HG03103 (cell line): ENCODE results near the gene FAM114A2.
A peak's percentile ranks its signal among the peaks of the same experiment; 100 is the strongest.
"Not testable (repeated sequence)": the region's sequence is repeated elsewhere in the genome, so short reads cannot be mapped to it uniquely, and the experiment has no call there.

Experiments
- ATAC-seq: cut with Tn5 transposase; IDR thresholded peaks from one replicate; pipeline ENCODE4 v1.9.1; 2021; ENCODE audit warnings: low read depth; ENCODE audit not compliant: unreplicated experiment

The FAM114A2 gene

DNA sequence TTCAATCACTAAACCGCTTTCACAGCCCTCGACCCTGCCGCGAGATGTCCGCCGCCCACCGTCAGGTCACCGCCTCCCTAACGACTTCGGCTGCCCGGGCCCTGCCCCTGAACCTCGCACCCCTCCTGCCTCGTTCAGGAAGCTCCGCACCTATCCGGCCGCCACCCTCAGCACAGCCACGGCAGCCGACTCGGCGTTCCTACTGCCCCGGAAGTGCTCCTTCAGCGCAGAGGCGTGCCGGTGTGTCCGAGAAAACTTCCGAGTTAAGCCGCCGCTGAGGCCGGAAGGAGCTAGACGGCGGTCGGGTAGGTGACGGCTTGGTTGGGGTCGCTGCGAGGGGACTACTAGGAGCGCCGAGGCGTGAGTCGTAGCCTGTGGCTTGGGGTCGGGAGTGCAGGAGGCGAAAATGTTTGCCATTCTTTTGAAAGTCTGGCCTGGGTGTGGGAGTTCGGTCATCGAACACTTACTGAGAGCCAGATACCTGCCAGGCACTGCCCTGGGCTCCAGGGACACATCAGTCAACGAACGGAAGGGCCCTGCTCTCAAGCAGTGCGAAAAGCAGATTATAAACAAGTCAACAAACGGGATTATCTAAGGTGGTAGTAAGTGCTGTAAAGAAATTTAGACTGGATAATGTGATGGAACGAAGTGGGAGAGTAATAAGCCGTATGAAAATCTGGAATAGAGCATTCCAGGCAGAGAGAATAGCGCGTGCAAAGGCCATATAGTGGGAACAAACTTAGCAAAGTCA lies at the start of gene FAM114A2, which contains the start of gene MFAP3:
Gene FAM114A2, minus strand, starts transcription at position 204 of the 751 bp plus-strand sequence. CDS start 3,957 bp downstream, outside the sequence.
Gene MFAP3, plus strand, starts transcription at position 261 of the 751 bp plus-strand sequence. CDS start 10,756 bp downstream, outside the sequence.
- ATAC-seq: peak; percentile 98

DNA sequence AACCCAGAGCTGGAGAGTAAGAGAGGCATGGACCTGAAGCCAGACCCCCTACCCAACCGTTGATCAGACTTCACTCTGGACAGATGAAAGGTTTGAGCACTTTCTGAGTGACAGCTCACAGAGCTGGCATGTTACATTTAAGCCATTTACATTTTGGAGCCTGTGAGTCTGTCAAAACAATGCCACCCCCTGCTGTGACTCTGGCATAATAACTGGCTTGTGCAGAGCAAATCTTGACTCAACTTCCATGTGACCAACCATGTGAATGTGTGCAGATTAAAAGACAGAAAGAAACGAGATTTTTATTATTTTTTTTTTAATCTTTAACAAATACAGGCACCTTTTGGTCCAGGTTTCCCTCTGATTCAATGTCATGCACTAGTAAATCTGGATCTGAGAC lies 48.5 kb upstream of the FAM114A2 start:
- no peak for ATAC-seq

DNA sequence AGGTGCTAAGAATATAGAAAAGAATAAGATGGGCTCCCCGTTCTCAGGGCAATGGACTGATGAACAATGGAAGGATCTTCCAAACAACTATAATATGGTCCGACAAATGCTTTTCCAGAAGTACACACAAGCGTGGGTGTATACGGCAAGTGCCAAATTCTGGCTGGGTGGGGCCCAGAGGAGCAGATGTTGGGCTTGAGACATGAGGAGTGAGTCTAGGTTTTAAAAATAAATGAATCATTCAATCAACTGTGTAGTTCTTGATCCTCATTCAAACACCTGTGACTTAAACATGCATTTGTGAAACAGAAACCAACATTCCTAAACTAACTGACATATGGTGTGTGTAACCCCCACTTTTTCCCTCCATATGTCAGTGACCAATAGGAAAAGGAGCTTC lies 47.9 kb upstream of the FAM114A2 start:
- ATAC-seq: no peak

DNA sequence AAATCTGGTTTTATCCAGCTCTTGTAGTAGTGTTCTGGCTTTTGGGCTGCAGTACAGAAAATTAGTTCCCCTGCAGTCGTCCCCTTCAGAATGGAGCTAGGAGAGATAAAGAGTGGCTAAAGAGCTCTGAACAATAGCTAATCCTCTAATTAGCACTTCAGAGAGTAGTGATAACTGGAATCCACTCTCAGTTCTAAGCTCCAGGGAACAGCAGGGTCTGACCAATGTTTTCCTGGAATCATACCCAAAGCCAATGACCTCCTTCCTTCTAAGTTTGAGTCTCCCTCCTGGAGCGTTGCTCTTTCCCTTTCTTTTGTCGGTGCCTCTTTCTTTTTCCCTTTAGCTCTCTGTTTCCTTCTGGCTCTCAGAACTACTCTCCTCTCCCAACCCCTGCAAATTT lies 47.4 kb upstream of the FAM114A2 start:
- no peak for ATAC-seq

DNA sequence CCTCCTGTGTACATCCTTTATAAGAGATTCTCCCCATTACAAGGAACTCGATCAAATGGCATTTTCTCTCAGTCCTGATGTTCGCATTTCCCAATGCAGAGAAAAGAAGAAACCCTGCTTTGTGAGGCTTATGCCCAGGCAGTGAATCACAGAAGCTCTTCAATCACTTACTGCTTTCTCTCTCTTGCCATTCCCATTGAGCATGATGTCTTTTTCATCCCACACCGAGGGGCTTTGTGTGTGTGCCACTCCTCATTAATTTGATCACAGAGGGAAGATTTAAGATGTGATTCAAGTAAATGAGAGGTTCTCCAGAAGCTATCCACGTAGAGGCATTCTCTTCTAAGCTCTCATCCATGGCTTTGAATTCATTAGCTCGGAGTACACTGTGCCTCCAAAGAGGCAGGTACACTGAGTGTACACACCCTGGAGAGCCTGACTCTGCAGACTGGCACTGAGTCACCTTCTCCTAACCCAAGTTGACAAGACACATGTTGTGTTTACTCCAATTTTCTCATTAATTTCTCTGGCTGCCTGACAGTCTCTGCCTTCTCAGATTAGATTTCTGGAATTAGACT lies 45.4 kb upstream of the FAM114A2 start:
- no peak for ATAC-seq

DNA sequence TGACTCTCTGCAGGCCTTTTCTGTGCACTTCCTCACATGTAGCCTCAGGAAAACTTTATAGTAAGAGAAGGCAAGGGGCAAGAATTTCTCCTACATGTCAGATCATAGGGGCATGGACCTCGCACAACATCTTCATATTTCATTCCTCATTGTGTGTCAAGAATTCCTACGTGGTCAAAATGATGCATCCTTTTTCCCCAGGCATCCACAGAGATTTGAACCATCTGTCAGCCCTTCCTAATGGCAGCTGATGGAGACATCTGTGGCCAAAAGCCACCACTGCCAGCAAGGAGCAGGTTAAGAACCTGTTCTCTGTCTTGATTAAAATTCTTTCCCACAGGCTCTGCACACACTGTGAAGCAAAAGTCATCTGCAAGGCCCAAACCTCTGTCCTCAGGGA lies 42.5 kb upstream of the FAM114A2 start:
- no peak for ATAC-seq

DNA sequence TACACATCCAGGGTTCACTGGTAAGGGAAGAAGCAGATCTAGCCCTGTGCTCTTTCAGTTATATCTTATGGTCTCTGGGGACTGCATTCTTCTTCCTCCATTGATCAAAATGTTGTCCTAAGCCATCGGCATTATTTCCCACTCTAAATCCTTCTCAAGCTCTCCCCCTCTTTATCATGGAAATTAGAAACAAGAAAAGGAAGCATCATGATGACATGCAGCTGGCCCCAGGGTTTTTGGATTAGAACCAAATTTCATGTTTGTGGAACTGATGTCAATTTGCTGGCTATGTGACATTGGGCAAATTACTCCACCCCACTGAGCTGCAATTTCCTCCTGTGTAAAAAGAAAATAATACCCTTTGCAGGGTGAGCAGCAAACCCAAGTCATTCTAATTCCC lies 39.6 kb upstream of the FAM114A2 start:
- no peak for ATAC-seq

DNA sequence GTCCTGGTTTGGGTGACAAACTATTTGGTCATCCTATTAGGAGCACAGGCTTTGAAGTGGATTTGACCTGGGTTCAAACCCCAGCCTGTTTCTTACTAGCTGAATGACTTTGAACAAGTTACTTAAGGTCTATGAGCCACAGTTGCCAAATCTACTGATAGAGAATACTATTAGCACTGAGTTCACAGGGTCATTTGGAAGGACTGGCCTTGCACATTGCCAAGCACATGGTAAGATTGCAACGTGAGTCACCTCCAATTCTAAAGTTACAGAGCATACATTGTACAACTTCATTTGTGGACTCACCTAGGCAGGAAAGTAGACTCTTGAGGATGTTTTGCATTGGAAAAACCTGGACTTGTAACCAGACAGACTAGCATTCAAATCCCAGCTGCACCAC lies 39.0 kb upstream of the FAM114A2 start:
- no peak for ATAC-seq

DNA sequence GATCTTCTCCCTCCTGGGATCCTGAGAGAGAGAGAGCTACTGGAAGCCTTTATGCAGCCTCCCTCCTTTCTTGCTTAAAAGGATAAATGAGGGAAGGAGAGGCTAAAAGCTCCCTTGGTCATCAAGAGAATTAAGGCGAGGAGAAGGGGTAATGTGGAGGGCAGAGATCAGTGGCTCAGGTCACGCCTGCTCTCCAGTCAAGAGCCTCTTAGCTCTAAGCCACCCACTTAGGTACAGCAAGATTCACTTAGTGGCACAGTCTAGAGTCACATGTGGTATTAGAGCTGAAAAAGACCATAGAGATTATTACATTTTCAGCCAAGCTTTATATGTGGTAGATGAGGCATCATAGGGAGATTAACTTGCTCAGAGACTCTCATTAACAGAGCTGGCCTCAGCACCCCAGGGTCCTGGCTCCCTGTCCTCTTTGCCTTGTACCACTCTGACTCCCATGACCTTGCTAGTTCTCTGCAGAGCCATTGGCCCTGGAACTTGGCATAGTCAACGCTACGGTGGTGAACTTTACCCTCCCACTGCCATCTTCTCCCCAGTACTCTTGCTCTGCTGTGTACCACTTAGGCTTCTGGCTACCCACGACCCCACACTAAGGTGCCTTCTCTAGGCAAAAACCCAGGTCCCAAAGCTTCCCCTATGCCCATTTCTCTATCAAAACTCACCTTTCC lies 37.7 kb upstream of the FAM114A2 start:
- no peak for ATAC-seq

DNA sequence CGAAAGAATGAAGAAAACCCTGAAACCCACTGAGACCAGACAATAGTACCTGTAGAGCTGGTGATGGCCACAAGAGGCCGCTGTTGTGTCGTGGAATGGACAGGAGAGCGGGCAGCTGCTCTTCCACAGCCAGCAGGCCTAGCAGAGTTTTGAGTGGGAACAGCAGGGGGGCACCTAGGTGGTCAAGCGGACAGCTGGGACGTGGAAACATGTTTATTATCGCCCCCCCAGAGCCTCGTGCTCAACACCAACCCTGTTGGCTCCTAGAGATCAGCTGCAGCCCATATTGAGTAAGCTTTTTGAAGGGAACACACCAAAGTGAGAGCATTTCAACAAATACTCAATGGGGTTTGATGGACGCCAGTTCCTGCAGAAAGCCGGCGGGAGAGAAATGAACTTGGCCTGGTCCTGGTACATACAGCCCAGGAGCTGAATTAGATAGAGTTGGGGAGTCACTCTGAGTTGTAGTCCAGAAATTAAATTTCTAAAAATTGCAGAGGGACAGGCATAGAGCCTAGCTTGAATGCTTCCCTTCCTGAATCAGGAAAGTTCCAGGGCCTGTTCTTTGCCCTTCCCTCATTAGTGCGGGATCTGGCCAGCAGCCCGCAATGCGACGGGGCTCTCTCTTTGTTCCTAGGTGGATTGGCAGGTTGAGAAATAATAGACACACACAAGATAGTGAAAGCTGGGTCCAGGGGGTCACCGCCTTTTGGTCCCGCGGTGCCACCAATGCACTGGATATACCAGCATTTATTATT lies 33.9 kb upstream of the FAM114A2 start:
- peak; percentile 90 for ATAC-seq

DNA sequence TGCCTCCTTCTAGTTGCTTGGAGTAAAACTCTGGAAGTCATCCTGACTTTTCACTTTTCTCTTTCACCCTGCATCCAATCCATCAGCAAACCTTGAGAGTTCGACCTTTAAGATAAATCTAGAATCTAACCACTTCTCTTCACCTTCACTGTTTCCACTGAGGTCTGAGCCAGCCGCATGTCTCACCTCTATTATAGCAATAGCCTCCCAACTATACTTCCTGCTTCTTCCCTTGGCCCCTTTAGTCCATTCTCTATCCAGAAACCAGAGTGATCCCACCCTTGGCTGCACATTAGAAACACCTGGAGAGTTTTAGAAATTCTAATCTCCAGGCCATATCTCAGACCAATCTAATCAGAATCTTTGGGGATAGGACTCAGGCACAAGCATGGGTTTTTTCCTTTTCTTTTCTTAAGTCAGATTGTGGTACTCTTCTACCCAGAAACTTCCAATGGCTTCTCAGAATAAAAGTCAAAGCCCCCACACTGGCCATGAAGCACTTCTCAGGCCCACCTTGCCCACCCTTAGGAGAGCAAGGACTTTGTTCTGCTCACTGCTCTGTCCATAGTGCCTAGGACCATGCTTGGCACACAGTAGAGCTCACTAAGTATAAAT lies 33.2 kb upstream of the FAM114A2 start:
- peak; percentile 21 for ATAC-seq

DNA sequence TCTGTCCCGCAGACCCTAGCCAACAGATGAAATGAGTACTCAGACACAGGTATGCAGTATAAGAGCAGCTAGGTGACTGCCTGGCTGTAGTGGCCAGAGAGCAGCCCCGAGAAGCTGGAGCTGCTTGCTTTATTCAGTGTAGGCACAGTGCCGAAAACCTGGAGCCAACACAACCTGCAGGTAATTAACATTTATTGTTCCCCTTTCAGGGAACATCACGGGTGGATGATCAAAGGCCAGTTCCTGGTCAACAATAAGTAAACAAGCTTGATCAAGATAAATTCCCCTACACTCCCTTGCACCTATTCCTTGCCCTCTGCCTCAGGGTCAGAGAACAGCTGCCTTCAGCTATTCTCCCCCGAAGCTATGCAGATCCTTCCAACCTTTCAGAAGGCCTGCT lies 31.1 kb upstream of the FAM114A2 start:
- ATAC-seq: not testable (repeated sequence)

DNA sequence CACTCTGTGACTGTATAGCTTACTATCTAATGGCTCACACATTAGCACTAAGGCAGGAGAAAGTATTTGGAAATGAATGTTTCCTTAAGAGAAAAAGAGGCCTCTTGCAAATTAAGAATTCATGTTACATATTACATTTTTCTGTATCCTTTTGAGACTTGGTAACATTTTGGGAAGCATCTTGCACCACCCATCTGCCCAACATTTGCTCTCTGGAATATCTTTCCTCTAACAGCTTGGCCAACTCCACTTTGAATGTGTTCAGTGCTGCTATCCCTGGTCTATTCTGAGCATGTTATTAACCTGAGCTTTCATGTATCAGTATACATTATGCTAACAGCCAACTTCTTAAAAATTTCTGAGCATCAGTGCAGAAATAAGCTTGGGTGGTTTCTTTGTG lies 27.3 kb upstream of the FAM114A2 start:
- no peak for ATAC-seq

DNA sequence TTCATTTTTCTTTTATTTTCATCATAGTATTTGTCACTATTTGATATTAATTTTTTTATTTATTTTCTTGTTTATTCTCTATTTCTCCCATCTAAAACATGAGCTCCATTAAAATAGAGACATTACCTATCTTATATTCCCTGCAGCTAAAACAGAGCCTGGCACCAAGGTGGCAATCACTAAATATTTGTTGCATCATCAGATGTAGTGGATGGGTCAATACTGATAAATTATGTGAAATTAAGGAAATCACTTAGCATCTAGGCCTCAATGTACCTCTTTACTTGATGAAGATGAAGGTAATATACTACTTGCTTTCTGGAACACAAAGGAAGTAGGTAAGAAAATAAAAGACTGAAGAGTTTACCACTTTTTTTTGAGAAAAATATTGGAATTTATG lies 24.7 kb upstream of the FAM114A2 start:
- no peak for ATAC-seq

DNA sequence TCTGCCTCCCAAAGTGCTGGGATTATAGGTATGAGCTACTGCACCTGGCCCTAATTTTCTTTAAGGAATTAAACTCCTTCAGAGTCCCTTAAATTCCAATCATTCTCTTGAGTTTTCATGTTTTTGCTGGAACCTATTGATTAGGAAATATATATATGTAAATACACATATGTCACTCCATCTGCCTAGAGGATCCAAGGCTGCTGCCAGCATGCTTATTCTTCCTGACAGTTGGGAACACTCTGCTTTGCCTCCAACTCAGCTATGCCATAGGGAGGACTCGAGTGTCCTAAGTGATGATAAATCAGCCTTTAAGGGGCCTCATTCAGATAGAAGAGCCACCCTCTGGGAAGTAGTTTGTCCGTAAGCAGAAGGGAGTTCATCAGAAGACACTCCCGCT lies 21.9 kb upstream of the FAM114A2 start:
- ATAC-seq: no peak

DNA sequence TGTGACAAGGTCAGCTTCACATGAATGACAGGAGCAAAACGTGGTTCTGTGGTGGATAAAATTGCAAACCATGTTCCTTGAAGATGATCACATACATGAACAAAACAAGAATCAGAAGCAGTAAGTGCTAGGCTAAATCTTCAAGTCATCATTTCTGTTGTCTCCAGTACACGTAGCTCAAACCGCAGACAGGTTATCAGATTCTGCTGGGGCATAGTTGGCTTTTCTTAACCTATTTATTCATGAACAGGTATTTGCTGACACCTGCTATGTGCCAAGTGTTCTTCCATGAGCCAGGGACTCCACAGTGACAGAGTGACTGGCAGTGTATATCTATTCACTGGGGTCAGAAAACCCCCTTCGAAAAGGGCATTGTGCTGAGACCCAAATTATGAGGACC lies 20.9 kb upstream of the FAM114A2 start:
- no peak for ATAC-seq

DNA sequence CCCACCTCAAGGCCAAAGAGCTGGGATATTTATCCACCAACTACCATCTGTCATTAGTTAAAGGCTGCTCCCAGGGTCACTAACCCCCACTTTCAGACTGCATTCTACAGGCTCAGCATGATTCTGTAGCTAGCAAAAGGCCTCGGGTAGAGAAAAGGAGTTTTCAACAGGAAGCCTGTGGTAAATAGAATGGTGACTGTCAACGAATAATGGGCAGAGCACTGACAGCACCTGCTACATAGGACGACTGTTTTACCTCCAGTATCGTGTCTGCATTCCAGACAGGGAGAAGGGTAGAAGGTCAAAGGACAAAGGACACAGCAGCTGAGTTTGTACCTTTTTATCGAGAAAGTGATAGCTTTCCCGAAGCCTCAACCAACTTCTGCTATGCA lies 20.3 kb upstream of the FAM114A2 start:
- ATAC-seq: peak; percentile 46

DNA sequence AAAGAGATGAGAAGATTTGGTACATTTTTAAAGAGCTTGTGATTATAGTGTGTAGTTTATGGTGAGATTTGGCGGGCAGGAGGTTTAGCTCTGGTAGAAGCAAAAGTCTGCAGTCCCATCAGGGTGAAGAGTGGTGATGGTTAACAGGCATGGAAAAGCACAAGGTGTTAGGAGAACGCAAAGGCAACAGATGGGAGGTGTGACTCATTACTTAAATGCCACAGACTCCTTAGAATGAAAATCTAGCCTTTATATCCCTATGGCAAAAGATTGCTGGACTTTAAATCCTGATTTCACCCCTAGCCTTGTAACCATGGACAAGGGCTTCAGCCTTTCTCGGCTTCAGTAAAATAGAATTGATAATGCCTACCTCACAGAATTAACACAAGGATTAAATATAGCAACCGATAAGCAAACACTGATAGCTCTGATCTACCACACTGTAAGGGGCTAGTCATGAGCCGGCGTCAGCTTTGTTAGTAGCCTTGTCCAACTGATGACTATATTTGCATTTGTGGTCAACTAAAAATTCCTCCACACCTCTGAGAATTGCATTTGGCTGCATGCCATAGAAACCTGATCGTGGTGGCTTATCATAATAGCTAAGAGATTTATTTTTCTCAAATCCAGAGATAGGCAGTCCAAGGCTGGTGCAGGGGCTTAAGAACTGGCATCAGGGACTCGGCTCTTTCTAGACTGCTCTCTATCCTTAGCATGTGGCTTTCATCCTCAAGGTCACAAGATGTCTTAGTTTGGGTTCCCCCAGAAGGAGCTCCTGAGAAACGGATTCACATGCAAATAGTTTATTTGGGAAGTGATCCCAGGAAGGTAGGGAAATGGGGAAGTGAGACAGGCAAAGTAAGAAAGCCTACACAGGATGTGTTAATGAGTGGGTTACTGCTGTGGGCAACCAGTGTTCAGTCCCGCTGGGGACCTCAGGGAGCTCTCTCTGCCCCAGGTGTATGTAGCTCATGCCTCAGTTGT lies 19.6 kb upstream of the FAM114A2 start:
- ATAC-seq: peak; percentile 65

DNA sequence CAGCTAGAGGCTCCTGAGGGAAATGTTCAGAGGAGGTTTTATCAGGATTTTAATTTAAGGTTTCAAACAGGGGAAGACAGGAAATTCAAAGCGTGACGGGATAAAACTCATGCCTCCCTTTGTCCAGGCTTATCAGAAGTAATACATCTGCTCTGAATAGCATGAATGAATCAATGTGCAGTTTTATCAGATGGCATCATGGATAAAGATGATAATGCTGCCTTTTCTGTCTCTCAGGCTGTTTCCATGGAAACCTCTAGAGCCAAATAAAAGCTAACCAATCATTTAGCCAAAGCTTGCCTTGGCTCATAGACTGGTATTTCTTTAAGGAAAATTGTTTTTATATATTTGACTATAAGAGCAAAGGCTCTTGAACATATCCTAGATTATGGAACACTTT lies 16.5 kb upstream of the FAM114A2 start:
- no peak for ATAC-seq
